Measurements from ENCODE around the gene EMSY.

GRCh38 chr11:76592025-76592914 lies 147.5 kb downstream of the EMSY start:
- TF ChIP-seq POLR2A (IDR thresholded peaks at IDR 0.05; ENCODE audit: extremely low read depth, insufficient read length), result no peak
- TF ChIP-seq, protein P1, sequence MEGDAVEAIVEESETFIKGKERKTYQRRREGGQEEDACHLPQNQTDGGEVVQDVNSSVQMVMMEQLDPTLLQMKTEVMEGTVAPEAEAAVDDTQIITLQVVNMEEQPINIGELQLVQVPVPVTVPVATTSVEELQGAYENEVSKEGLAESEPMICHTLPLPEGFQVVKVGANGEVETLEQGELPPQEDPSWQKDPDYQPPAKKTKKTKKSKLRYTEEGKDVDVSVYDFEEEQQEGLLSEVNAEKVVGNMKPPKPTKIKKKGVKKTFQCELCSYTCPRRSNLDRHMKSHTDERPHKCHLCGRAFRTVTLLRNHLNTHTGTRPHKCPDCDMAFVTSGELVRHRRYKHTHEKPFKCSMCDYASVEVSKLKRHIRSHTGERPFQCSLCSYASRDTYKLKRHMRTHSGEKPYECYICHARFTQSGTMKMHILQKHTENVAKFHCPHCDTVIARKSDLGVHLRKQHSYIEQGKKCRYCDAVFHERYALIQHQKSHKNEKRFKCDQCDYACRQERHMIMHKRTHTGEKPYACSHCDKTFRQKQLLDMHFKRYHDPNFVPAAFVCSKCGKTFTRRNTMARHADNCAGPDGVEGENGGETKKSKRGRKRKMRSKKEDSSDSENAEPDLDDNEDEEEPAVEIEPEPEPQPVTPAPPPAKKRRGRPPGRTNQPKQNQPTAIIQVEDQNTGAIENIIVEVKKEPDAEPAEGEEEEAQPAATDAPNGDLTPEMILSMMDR (IDR thresholded peaks at IDR 0.05; ENCODE audit: low read depth, low read length), result no peak
